ENCODE measurements around the gene SLC27A5. TPM values are rescaled to one million over a fixed set of nuclear protein-coding genes. Genes with fewer than 3 reads are reported as not detected.
"Not testable (repeated sequence)": the region's sequence is repeated elsewhere in the genome, so short reads cannot be mapped to it uniquely, and the experiment has no call there.

SLC27A5 gene
- total RNA-seq, 1 experiment from 2014 or later: 9.9 TPM

GRCh38 chr19:58550362-58551122 lies 38.8 kb upstream of the SLC27A5 start:
- DNase-seq (ENCODE audit: low read depth): no peak

- DNase-seq (ENCODE audit: low read depth): no peak
These were observed 38.0 kb upstream of the SLC27A5 start for GRCh38 chr19:58549664-58550361.

GRCh38 chr19:58548859-58549663 lies 37.3 kb upstream of the SLC27A5 start:
- DNase-seq (ENCODE audit: low read depth): no peak

- DNase-seq (ENCODE audit: low read depth): no peak
These were observed 35.8 kb upstream of the SLC27A5 start for GRCh38 chr19:58547323-58548312.

- no peak for DNase-seq (ENCODE audit: low read depth)
These were observed 34.3 kb upstream of the SLC27A5 start for GRCh38 chr19:58546019-58546530.

GRCh38 chr19:58545286-58546018 lies 33.7 kb upstream of the SLC27A5 start:
- DNase-seq (ENCODE audit: low read depth): no peak

GRCh38 chr19:58544591-58545285 lies 32.9 kb upstream of the SLC27A5 start:
- peak; percentile 43 for DNase-seq (ENCODE audit: low read depth)

- peak; percentile 99 for DNase-seq (ENCODE audit: low read depth)
These were observed 32.2 kb upstream of the SLC27A5 start, which contains the start of gene TRIM28 for GRCh38 chr19:58543826-58544590. TRIM28 (plus strand) TSS chr19:58544064; CDS start chr19:58544758, 694 bp downstream.

- DNase-seq (ENCODE audit: low read depth): not testable (repeated sequence)
These were observed 31.0 kb upstream of the SLC27A5 start for GRCh38 chr19:58542641-58543372.

- not testable (repeated sequence) for DNase-seq (ENCODE audit: low read depth)
These were observed 27.4 kb upstream of the SLC27A5 start for GRCh38 chr19:58539169-58539559.

- DNase-seq (ENCODE audit: low read depth): no peak
These were observed 26.7 kb upstream of the SLC27A5 start for GRCh38 chr19:58538257-58539168.

GRCh38 chr19:58536852-58537798 lies 25.3 kb upstream of the SLC27A5 start:
- DNase-seq (ENCODE audit: low read depth): no peak

GRCh38 chr19:58535857-58536256 lies 24.1 kb upstream of the SLC27A5 start:
- no peak for DNase-seq (ENCODE audit: low read depth)

GRCh38 chr19:58531034-58531840 lies 19.4 kb upstream of the SLC27A5 start:
- DNase-seq (ENCODE audit: low read depth): no peak

GRCh38 chr19:58529405-58529804 lies 17.6 kb upstream of the SLC27A5 start:
- DNase-seq (ENCODE audit: low read depth): no peak
